Neural cell (in vitro differentiated cells): Measurements from ENCODE around the gene POLN.

Experiments
- CTCF ChIP-seq: fragments of 450-650 bp; IDR thresholded peaks from 2 replicates; pipeline ENCODE4 v1.5.1; 2014; ENCODE audit warnings: antibody characterized with exemption, mild to moderate bottlenecking, moderate library complexity; ENCODE audit not compliant: poor library complexity, severe bottlenecking
- EP300 ChIP-seq: fragments of 450-650 bp; conservative IDR thresholded peaks from 2 replicates; pipeline ENCODE4 v1.6.1; 2014; ENCODE audit warnings: antibody characterized with exemption, mild to moderate bottlenecking, moderate library complexity; ENCODE audit not compliant: poor library complexity, severe bottlenecking
- EZH2 ChIP-seq: fragments of 200-600, 300-800 bp; shearing (Covaris generic), sonication (generic); IDR thresholded peaks from 2 replicates; pipeline ENCODE4 v1.6.1; 2014; ENCODE audit warnings: antibody characterized with exemption, low read length, borderline replicate concordance, mild to moderate bottlenecking; ENCODE audit not compliant: insufficient read depth, poor library complexity, severe bottlenecking
- MXI1 ChIP-seq: fragments of 450-650 bp; conservative IDR thresholded peaks from 2 replicates; pipeline ENCODE4 v1.6.1; 2014; ENCODE audit warnings: antibody characterized with exemption, mild to moderate bottlenecking; ENCODE audit not compliant: poor library complexity, severe bottlenecking
- POLR2AphosphoS5 ChIP-seq: IDR thresholded peaks from 2 replicates; pipeline ENCODE4 v1.6.1; 2012
- RAD21 ChIP-seq: fragments of 450-650 bp; conservative IDR thresholded peaks from 2 replicates; pipeline ENCODE4 v1.6.1; 2014; ENCODE audit warnings: antibody characterized with exemption, mild to moderate bottlenecking, moderate library complexity
- SMC3 ChIP-seq: fragments of 450-650 bp; conservative IDR thresholded peaks from 2 replicates; pipeline ENCODE4 v1.6.1; 2014; ENCODE audit warnings: antibody characterized with exemption, mild to moderate bottlenecking, moderate library complexity; ENCODE audit not compliant: poor library complexity
- TAF1 ChIP-seq: IDR thresholded peaks from 2 replicates; pipeline ENCODE4 v1.6.1; 2012; ENCODE audit warnings: low read depth

DNA sequence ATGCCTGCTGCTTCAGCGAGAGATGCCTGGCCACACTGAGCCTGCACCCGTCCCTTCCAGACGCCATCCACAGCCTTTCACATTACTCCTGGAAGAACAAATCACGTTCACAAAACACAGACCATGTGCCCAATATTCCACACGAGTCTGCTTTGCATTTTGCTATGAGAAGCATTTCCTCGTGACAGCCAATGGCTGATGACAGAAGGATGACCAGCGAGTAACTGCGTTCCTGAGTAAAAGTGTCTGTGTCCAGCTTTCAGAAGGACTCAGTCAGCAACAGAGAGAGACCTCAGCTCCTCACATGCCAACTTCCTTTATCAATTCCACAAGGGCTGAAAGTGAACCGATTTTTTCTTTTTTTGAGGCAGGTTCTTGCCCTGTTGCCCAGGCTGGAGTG lies 163.3 kb downstream of the POLN start:
- TF ChIP-seq CTCF (no peak), POLR2AphosphoS5 (no peak), EZH2 (no peak), TAF1 (no peak), RAD21 (no peak), EP300 (no peak), MXI1 (no peak), SMC3 (no peak)
